Osteocyte (in vitro differentiated cells): Measurements from ENCODE around the gene ASIC4. TPM values are rescaled to one million over a fixed set of nuclear protein-coding genes. Genes with fewer than 3 reads are reported as not detected.

Source experiments
- DNase-seq: peaks from one replicate; pipeline ENCODE4 v3.0.0; 2021; ENCODE audit warnings: mixed read lengths; ENCODE audit not compliant: unreplicated experiment; ENCODE audit errors: extremely low spot score
- H3K27ac Mint-ChIP-seq: one replicate; pipeline ENCODE4 v1.8.0; 2021; ENCODE audit warnings: mild to moderate bottlenecking, mixed read lengths; ENCODE audit not compliant: unreplicated experiment
- H3K27me3 Mint-ChIP-seq: one replicate; pipeline ENCODE4 v1.8.0; 2021; ENCODE audit warnings: mixed read lengths; ENCODE audit not compliant: unreplicated experiment
- H3K36me3 Mint-ChIP-seq: one replicate; pipeline ENCODE4 v1.8.0; 2021; ENCODE audit warnings: mixed read lengths; ENCODE audit not compliant: unreplicated experiment
- H3K4me1 Mint-ChIP-seq: one replicate; pipeline ENCODE4 v1.8.0; 2021; ENCODE audit warnings: mixed read lengths; ENCODE audit not compliant: unreplicated experiment
- H3K4me3 Mint-ChIP-seq: one replicate; pipeline ENCODE4 v1.8.0; 2021; ENCODE audit warnings: mild to moderate bottlenecking, moderate library complexity, mixed read lengths; ENCODE audit not compliant: unreplicated experiment
- H3K9me3 Mint-ChIP-seq: one replicate; pipeline ENCODE4 v1.8.0; 2021; ENCODE audit warnings: mixed read lengths; ENCODE audit not compliant: unreplicated experiment
- total RNA-seq: library from RNA; stranded (reverse); gene quantifications from 2 replicates; pipeline ENCODE4 v1.2.1, GENCODE V29; 2021
- TF ChIP-seq, protein P1 (sequence below): fragments of 200-600 bp; sonication (generic); IDR thresholded peaks from 2 replicates; pipeline ENCODE4 v1.5.0; 2021; ENCODE audit warnings: antibody characterized with exemption, mild to moderate bottlenecking, moderate library complexity

Gene ASIC4
- total RNA-seq, 1 donor from 2014 or later: 0.11 TPM

DNA sequence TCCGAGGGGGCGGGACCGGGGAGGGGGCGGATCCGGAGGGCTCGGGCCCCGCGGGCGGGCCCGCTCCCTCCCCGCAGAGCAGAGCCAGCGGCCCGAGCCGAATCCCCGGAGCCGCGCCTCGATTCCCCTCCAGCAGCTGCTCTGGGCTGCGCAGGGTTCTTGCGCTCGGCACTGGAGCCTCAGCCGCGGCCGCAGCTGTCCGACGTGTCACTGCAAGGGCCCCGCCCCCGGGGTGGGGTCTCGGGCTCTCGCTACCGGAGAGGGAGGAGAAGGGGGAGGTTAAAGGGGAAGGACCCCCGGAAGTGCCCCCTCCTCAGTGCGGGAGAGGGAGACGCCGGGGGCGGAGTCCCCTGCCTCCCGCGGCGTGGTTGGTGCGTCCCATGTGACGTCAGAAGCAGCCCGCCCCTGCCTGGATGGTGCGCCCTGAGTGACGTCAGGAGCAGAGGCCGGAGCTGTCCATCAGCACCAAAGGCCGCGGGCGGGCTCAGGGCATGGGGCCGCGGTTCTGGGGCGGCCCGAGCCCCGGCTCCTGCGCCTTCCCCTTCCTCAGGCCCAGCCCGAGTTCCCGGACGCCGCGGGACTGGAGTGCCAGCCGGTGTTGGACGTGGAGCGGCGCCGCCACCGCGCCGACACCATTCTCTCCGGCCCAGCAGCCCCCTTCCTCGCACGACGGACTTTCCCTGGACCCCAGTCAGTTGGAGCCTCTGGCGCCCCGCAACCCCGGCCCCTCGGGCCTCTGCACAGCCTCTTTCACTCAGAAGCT lies 29.5 kb downstream of the ASIC4 start, which contains the start of the genes CHPF and TMEM198:
Gene CHPF (minus strand): TSS at position 214 of the 763 bp plus-strand sequence. CDS start 271 bp downstream, outside the sequence.
Gene TMEM198 (plus strand): TSS at position 433 of the 763 bp plus-strand sequence. CDS start 700 bp downstream, outside the sequence.
- peaks cover 29% of the 10 kb centered on the region for H3K4me1 Mint-ChIP-seq
- no peaks in the 10 kb centered on the region for H3K9me3 Mint-ChIP-seq
- peaks cover 17% of the 10 kb centered on the region for H3K36me3 Mint-ChIP-seq
- peak within 1 kb of the TSS; percentile 90 for H3K27ac Mint-ChIP-seq
- TF ChIP-seq, protein P1, sequence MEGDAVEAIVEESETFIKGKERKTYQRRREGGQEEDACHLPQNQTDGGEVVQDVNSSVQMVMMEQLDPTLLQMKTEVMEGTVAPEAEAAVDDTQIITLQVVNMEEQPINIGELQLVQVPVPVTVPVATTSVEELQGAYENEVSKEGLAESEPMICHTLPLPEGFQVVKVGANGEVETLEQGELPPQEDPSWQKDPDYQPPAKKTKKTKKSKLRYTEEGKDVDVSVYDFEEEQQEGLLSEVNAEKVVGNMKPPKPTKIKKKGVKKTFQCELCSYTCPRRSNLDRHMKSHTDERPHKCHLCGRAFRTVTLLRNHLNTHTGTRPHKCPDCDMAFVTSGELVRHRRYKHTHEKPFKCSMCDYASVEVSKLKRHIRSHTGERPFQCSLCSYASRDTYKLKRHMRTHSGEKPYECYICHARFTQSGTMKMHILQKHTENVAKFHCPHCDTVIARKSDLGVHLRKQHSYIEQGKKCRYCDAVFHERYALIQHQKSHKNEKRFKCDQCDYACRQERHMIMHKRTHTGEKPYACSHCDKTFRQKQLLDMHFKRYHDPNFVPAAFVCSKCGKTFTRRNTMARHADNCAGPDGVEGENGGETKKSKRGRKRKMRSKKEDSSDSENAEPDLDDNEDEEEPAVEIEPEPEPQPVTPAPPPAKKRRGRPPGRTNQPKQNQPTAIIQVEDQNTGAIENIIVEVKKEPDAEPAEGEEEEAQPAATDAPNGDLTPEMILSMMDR: no peak
- peak; percentile 99 for DNase-seq
- no peaks in the 10 kb centered on the region for H3K27me3 Mint-ChIP-seq
- H3K4me3 Mint-ChIP-seq: peak within 1 kb of the TSS; percentile 85

DNA sequence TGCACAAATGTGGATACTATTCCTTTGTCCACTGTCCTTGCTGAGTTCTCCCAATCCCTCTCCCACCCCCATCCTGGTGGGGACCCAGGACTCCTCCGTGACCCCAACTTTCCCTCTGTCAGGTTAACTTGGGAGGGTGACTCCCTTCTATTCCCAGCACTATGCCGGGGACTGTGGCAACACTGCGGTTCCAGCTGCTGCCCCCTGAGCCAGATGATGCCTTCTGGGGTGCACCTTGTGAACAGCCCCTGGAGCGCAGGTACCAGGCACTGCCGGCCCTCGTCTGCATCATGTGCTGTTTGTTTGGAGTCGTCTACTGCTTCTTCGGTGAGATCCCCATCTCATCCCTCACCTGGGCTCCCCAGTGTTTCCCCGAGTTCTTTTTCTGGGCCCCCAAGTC lies 30.3 kb downstream of the ASIC4 start:
- Mint-ChIP-seq H3K4me1 (peaks cover 27% of the 10 kb centered on the region), H3K9me3 (no peaks in the 10 kb centered on the region), H3K27me3 (no peaks in the 10 kb centered on the region), H3K27ac (peak overlapping the region; percentile 68), H3K36me3 (peaks cover 12% of the 10 kb centered on the region), H3K4me3 (peak overlapping the region; percentile 81)
- no peak for DNase-seq
- TF ChIP-seq, protein P1: no peak

DNA sequence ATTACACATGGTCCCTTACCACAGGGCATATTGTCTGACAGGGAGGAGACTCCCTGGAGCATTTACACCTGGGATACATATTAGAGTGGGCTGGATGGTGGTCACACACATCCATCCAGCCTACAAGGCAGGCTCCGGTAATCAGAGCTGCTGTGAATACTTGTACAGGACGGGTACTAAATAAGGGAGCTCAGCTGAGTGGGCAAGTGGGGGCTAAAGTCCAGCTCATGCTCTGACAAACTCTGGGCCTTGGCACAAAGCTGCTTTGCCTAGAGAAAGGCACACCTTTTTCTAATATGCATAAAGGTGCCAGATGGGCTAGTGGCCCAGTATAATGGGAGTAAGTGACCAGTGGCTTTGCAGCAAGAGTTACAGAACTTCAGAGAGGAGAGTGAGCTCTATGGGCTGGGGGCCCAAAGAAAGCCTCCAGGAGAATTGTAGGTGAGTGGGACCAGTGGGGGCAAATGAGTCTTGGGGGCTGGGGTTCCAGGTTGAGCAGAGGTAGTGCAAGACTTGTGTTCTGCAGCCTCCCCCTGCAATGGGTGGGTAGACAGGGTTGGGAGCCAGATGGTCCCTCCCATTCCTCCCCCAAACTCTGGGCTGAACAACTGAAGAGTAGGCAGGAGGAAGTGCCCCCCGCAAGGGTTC lies 31.1 kb downstream of the ASIC4 start:
- DNase-seq: no peak
- H3K27me3 Mint-ChIP-seq: no peaks in the 10 kb centered on the region
- TF ChIP-seq, protein P1: no peak
- no peaks in the 10 kb centered on the region for H3K9me3 Mint-ChIP-seq
- H3K4me1 Mint-ChIP-seq: peaks cover 27% of the 10 kb centered on the region
- no peak overlapping the region for H3K4me3 Mint-ChIP-seq
- no peak overlapping the region for H3K27ac Mint-ChIP-seq
- H3K36me3 Mint-ChIP-seq: peaks cover 12% of the 10 kb centered on the region

DNA sequence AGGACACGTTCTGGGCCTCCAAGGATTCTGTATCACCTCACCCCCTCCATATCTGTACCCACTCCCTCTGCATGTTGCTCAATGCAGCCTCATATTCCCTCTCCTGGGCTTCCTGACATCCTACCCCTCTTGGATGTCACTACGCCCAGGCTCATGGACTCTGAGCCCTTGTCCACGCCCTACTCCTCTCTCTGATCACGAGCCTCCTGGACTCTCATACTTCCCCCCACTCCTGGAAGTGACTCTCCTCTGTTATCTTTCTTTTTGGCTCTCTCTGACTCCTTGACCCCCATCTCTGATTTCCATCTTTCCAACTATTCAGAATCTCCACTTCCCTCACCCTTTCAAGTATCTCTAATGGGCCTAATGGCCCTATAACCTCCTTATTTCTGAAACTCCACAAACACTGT lies 31.7 kb downstream of the ASIC4 start:
- DNase-seq: no peak
- Mint-ChIP-seq H3K27ac (no peak overlapping the region), H3K4me3 (no peak overlapping the region), H3K36me3 (peaks cover 10% of the 10 kb centered on the region), H3K27me3 (no peaks in the 10 kb centered on the region), H3K9me3 (no peaks in the 10 kb centered on the region), H3K4me1 (peaks cover 29% of the 10 kb centered on the region)
- TF ChIP-seq, protein P1: no peak

GRCh38 chr2:219547621-219548020 lies 33.3 kb downstream of the ASIC4 start:
- Mint-ChIP-seq H3K4me3 (no peak overlapping the region), H3K4me1 (peaks cover 22% of the 10 kb centered on the region), H3K36me3 (peaks cover 4% of the 10 kb centered on the region), H3K9me3 (no peaks in the 10 kb centered on the region), H3K27ac (no peak overlapping the region), H3K27me3 (no peaks in the 10 kb centered on the region)
- no peak for DNase-seq
- TF ChIP-seq, protein P1: no peak
